HG03354 (cell line): Measurements from ENCODE around the gene PHRF1.
A peak's percentile ranks its signal among the peaks of the same experiment; 100 is the strongest.
"Not testable (repeated sequence)": the region's sequence is repeated elsewhere in the genome, so short reads cannot be mapped to it uniquely, and the experiment has no call there.

Experiments
- ATAC-seq: cut with Tn5 transposase; IDR thresholded peaks from one replicate; pipeline ENCODE4 v1.9.1; 2021; ENCODE audit warnings: mild to moderate bottlenecking; ENCODE audit not compliant: unreplicated experiment, poor library complexity, severe bottlenecking

The PHRF1 gene

DNA sequence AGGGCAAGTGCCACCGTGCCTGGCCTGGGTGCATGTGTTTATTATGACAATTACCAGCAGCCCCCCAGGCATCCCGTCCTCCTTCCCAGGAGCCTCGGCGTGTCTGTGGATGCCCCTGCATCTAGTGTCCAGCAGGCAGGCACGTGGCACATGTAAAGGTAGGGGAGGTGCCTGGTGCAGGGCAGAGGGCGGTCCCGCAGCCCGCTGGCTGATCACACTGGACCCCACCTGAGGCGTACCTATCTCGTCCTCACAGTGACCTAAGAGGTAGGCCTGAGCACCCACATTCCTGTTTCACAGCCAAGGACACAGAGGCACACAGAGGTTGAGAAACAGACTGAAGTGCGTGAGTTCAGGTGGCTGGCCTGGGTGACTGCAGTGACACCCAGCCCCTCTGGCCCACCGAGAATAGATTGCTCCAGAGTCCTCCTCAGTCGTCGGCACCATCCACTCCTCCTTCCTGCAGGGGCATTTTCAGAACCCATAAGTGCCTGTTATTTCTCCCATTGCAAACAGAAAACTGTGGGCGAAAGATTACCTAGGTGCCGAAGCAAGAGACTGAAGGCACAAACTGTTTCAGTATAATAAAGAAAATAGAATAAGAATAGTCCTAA lies 3.0 kb upstream of the PHRF1 start:
- no peak for ATAC-seq

DNA sequence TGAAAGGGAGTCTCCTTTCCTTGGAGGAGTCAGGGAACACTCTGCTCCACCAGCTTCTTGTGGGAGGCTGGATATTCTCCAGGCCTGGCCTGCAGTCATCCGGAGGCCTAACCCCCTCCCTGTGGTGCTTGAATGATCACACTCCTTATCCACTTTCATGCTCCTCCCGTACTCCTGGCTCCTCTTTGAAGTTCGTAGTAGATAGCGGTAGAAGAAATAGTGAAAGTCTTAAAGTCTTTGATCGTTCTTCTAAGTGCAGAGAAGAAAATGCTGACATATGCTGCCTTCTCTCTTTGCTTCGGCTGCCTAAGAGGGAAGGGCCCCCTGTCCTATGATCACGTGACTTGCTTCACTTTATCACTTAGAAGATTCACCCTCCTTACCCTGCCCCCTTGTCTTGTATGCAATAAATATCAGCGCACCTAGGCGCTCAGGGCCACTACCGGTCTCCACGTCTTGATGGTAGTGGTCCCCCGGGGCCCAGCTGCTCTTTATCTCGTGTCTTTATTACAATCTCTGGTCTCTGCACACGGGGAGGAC lies 2.2 kb upstream of the PHRF1 start:
- ATAC-seq = not testable (repeated sequence)

DNA sequence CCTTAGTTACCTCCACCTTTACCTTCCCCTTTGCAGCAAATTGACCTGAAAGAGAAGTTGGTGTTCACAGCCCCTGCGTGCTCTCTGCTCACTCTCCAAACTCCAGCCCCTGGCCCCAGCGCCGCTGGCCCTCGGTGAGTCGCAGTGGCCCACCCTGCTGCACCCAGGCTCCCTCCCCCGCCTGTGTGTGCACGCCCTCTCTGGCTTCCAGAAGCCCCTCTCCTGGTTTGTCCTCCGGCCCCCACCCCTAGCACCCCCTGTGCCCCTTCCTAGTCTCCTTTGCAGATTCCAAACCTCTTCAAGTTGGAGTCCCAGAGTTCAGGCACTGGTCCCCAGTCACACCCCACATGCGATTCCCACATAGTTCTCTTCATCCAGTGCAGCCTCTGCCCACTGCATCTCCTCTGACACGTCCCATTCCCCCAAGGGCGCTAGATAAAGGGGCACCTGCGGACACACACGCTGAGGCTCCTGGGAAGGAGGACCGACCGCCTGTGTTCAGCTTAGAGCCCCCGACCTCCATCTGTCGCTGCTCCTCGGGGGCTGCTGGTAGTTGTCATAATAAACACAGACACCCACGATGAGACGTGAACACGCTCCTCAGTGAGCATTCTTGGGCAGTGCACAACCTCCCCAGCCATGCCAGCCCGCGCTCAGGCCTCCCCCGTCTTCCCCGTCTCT lies 1.5 kb upstream of the PHRF1 start:
- no peak for ATAC-seq

DNA sequence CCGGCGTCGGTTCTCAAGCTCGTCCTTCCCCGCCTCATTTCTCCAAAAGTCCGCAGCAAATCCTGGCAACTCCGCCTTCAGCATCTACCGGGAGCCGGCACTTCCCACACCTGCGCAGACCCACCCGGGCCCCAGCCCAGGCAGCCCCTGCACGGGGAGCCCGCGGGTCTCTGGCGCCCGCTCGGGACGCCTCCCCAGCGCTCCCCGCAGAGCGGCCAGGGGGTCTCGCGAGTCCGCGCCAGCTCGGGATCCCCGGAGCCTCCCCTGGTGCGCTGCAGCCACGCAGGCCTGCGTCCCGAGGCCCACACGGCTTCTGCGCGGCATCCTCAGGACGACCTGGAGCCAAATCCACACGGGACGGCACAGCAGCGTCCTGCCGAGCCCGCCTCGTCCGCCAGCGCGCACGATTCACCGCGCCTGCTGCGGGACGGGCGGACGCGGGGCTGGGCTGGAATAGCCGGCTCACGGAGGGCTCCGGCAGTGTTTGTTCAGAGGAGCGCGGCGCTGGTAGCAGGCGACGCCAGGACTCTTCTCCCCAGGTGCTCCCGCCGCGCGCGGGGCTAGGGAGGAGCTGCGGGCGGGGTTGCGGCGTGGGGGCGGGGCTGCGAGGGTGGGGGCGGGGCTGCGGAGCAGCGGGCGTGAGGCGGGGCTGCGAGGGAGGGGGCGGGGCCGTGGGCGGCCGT lies 816 bp upstream of the PHRF1 start:
- peak; percentile 31 for ATAC-seq

- no peak for ATAC-seq
Measured at GRCh38 chr11:576811-577610, 741 bp downstream of the PHRF1 start.

DNA sequence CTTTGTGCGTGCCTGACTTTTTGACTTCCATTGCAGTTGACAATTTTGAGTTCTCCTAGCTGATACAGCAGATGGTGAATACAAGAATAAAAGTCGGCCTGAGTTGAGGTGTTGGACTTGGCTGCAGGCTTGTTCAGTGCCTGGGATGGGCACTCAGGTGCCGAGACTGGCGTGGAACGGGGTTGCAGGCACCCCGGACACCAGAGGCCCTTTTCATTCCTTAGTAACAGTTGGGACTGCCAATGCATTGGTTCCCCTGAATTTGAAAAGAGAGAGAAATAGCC lies 1.3 kb downstream of the PHRF1 start:
- ATAC-seq = no peak

GRCh38 chr11:578276-579035 lies 2.2 kb downstream of the PHRF1 start:
- ATAC-seq = no peak

DNA sequence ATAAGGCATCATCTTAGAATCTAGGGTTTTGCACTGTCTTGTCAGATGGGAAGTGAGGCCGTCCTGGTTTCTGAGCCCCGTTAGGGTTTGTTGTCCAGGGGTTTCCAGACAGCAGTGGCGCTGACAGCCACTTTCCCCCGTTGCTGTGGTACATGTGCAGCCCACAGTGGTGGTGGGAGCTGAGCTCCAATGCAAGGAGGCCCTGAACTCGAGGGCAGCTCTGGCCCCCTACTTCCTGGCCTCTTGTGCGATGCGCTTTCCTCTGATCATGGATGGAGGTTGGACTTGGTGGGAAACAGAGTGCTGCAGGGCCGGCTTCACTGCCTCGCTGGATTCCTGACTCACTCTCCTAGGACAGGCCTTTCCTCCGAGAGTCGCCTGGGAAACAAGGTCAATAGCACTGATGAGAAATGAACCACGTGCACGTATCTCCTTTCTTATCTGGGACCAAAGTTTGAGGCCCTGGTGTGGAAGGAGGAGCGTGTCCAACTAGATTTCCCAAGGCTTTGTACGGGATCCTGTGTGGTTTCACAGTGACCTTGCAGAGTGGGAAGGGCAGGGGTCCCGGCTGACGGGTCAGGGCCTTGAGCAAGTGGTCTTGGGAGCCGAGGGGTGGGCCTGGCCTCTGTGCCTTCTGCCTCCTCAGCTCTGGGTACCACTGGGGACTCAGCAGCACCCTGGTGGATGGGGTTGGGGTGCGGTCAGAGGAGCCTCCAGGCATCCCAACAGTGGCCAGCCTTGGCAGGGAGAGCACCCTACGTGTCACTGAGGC lies 3.7 kb downstream of the PHRF1 start:
- no peak for ATAC-seq

- ATAC-seq = no peak
Measured at GRCh38 chr11:581342-581741, 5.1 kb downstream of the PHRF1 start.

DNA sequence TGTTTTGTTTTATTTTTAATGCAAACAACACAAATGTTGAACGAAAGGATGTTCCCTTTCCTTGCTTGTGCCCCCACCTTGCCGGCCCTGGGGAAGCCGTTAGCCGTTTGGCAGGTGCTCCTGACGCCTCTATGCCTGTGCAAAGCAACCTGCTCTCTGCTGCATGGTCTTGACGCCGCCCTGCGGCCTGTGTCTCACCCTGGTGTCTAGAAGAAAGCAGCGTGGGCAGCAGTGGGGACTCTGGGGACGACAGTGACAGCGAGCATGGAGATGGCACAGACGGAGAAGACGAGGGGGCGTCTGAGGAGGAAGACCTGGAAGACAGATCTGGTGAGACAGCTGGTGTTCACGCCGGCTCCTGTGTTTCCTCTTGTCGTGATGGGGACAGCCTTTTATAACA lies 5.5 kb downstream of the PHRF1 start:
- ATAC-seq = no peak

- ATAC-seq = no peak
Measured at GRCh38 chr11:584287-584686, 8.0 kb downstream of the PHRF1 start.

DNA sequence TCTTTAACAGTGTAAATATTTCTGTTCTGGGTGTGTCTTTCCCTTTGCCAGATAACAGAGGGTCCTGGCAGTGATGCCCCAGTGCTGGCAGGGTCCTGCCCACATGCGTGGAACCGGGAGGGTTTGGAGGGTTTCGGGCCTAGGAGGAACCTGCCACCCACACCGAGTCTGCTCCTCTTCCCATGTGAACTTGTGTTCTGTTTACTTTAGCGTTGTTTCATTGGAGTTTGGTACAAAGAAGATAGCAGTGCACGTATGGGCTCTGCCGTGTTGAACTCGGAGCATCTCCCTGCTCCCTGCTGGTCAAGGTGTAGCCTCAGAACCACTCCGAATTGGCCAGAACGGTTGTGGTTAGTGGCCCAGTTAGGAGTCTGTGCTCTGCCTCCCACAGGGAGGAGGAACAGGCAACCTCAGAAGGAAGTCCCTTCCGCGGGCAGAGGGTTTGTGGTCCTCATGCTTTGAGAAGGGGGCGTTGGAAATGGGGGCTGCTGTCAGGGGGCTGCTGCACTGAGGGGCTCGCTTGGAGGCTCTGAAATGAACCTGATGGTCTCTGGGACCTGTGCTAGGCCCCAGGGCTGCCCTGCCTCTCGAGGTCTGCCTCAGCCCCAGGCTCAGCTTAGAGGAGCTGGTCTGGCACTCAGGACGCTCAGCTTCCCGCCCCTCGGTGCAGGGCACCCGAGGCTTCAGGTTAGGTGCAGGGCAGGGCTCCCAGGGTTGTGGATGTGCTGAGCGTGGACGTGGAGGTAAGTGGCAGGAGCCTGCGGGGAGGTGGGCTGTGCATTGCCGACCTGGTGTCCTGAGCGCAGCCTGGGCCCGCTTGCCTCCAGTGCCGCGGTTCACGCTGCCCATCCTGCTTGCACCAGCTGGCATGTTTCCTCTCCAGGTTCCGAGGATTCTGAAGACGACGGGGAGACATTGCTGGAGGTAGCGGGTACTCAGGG lies 10.4 kb downstream of the PHRF1 start:
- no peak for ATAC-seq

- ATAC-seq = no peak
Measured at GRCh38 chr11:587546-587945, 11.3 kb downstream of the PHRF1 start.

- ATAC-seq = no peak
Measured at GRCh38 chr11:587978-588380, 11.7 kb downstream of the PHRF1 start.

DNA sequence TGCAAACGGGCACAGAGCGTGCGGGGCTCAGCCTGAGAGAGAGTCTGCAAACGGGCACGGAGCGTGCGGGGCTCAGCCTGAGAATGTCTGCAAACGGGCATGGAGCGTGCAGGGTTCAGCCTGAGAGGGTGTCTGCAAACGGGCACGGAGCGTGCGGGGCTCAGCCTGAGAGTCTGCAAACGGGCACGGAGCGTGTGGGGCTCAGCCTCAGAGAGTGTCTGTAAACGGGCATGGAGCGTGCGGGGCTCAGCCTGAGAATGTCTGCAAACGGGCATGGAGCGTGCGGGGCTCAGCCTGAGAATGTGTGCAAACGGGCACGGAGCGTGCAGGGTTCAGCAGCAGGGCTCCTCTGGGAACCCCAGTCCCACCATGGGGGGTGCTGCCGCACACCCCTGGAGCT lies 13.5 kb downstream of the PHRF1 start:
- no peak for ATAC-seq

DNA sequence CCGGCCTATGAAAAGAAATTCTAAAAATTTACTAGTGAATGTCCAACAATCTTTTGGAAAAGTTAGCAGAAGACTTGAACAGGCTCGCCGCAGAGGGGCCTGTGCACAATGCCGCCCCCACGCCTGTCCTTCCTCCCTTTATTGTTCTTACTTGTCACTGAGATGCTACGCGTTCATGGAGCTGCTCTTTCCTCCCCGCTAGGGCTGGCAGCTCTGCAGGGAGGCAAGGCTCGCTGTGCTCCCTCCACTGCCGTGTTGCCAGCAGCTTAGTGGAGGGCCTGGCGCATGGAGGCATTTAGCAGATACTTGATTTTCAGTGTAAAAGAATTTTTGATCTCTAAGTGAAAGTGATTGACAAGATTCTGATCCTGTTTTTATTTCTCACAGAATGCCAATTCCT lies 14.7 kb downstream of the PHRF1 start:
- ATAC-seq = no peak

DNA sequence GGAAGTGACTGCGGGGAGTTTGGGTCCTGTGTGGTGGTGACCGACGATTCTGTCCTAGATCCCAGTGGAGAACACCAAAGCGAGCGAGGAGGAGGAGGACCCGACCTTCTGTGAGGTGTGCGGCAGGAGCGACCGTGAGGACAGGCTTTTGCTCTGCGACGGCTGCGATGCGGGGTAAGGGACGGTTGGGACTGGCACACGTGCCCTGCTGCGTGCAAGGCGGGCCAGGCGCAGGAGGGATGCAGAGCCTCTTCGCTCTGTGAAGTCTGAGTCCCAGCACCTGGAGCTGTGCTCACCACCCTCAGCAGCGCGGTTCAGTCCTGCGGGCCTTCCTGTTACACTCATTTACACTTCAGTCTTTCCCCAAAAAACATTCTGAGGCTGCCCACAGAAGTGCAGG lies 16.2 kb downstream of the PHRF1 start:
- ATAC-seq = no peak

GRCh38 chr11:592918-593317 lies 16.6 kb downstream of the PHRF1 start:
- no peak for ATAC-seq
